ENCODE data around the gene KCNIP1.

GRCh38 chr5:170746075-170746960, 242.5 kb downstream of the KCNIP1 start:
- TF ChIP-seq, protein P1, sequence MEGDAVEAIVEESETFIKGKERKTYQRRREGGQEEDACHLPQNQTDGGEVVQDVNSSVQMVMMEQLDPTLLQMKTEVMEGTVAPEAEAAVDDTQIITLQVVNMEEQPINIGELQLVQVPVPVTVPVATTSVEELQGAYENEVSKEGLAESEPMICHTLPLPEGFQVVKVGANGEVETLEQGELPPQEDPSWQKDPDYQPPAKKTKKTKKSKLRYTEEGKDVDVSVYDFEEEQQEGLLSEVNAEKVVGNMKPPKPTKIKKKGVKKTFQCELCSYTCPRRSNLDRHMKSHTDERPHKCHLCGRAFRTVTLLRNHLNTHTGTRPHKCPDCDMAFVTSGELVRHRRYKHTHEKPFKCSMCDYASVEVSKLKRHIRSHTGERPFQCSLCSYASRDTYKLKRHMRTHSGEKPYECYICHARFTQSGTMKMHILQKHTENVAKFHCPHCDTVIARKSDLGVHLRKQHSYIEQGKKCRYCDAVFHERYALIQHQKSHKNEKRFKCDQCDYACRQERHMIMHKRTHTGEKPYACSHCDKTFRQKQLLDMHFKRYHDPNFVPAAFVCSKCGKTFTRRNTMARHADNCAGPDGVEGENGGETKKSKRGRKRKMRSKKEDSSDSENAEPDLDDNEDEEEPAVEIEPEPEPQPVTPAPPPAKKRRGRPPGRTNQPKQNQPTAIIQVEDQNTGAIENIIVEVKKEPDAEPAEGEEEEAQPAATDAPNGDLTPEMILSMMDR (IDR thresholded peaks at IDR 0.05): no peak
- no peak for TF ChIP-seq POLR2A (IDR thresholded peaks at IDR 0.05)

Data from body of pancreas (tissue), 4 donors.